ENCODE measurements around the gene DMD.
"Not testable (repeated sequence)": the region's sequence is repeated elsewhere in the genome, so short reads cannot be mapped to it uniquely, and the experiment has no call there.

DMD gene

DNA sequence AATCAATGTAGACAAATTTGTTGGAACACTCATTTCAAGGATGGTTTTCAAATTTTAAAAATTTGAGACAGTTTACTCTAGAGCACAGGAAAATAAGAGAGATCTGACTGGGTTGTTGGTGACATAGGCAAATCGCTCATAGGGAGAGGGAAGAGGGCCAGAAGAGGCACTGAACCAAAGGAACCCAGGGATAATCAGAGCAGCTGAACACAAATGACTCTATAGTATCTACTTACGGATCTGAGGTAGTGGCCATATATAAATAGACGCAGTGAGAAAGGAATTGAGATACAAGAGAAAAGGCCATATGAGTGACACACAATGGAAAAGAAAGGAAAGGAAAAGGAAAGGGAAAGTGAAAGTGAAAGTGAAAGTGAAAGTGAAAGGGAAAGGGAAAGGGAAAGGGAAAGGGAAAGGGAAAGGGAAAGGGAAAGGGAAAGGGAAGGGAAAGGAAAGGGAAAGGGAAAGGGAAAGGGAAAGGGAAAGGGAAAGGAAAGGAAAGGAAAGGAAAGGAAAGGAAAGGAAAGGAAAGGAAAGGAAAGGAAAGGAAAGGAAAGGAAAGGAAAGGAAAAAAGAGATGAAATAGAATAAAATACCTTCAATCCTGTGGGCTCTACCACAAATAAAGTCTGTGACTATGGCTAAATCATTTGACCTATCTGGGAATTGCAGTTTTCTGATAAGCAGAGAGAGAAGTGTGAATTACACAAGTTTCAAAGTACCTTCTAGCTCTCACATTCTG lies 759.2 kb downstream of the DMD start:
- DNase-seq, result no peak

DNA sequence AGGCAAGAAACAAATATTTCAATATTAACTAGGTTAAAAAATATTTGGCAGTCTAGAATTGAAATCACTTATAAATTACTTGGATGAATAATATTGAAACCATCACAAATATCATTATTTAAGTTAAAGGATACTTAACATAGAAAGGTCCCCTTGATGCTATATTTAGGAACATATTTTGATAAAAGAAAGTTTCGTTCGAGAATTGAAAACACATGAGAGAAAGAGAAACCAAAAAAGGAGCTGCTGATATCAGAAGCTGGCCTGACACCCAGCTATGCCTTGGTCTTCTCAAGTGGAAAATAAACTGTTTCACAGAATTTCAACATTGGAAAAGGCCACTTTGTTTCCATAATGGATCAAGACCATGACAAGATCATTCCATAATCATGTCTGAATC lies 762.4 kb downstream of the DMD start:
- no peak for DNase-seq

DNA sequence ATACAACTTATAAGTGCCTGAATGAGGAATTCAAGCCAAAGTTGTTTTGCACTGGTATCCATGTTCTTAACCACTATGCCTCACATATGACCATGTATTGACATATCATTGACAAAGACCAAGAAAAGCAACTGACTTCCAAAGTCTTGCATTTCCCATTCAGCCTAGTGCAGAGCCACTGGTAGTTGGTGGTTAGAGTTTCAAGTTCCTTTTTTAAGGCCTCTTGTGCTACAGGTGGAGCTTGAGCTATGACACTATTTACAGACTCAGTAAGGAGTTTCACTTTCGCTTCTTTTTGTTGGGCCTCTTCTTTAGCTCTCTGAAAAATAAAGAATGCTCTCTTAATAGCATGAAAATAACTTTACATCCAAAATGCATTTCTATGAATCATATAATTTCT lies 763.0 kb downstream of the DMD start:
- DNase-seq, result no peak

DNA sequence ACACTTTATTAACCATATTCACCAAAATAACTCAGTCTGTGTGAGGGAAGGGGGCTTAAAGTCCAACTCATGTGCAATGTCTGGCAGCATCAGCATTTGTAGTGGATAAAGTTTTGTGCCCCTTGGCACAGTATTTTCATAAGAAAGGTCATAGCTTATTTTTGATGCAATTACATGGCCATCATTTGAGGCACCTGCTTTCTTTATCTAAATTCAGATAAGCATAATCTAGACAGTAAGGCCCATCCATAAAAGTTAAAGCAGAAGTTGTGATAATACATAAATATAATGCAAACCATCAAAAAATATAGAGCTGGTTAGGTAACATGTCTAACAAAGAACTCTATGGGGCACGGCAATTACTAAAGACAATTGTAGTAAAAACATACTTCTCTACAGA lies 763.7 kb downstream of the DMD start:
- no peak for DNase-seq

DNA sequence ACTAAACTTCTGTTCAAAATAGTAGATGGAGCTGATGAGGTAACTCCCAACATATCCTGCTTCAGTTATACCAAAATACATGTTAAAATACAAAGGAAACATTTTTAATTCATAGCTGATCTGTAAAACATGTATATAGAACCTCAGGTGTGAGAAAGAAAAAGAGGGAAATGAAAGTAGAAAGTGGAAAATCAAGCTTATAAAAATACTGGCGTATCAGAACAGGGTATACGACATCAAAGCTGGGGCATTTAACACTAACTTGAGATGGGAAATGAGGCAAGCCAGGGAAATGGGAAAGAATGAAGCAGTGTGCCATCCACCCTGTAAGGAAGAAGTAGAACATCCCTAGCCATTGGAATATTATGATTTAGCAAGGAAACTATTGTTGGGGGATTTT lies 767.5 kb downstream of the DMD start:
- no peak for DNase-seq

DNA sequence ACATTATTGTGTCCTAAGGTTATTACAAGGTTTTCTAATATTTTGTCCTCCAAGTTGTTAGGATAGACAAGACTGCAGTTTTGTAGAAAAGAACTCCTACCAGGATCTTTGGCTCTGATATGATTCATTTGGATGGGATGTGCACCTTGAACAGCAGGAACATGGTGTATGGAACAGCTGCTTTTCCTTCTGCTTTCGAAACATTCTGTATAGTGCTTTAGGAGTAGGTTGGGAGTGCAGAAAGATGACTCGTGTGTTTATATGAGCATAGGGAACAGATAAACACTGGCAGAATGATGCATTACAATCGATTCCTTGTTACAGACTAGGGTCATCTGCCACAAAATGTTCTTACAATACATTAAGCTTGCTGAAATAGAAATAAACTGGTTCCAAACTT lies 790.1 kb downstream of the DMD start:
- DNase-seq, result no peak

DNA sequence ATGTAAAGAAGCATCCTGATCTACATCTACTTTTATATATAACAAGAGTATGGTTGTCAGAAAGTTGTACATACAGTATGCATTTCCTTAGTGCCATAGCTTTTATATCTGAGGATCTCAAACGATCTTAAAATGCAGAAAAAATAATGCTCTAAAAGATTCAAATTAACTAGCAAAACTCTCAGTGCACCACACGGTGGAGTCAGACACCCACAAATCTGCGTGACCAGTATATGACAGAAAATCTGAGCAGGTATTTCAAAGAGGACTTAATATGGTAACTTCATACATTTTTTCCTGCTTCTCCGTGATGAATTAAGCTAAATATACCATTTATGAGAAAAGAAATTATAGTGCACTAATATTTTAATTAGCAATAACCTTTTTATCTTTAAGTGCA lies 803.0 kb downstream of the DMD start:
- no peak for DNase-seq

DNA sequence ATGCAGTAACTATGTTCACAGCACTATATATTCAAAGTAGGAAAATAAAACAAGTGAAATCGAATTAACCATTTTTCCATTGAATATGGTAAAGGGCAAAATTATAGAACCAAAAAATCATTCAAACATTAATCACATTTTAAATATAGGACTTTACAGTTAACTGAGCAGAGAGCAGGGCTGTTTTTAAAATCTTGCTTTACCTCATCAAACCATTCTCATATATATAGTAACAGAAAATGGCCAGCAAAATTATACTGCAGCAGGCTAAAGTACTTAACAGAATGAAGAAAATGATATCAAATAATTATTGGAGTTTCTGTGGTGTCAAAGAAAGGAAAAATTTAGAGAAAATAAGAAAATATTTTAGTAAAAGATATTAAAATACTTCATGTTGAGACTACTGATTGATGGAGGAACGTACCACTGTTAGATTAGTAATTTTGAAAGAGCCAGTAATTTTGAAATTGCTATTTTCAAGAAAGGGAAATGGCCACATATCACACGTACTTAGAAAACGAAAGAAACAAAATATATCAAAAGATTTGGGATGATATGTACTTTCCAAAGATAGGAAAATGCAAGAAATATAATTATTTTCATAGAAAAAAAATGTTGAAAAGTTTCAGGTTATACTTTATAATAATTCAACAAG lies 813.7 kb downstream of the DMD start:
- DNase-seq, result no peak

DNA sequence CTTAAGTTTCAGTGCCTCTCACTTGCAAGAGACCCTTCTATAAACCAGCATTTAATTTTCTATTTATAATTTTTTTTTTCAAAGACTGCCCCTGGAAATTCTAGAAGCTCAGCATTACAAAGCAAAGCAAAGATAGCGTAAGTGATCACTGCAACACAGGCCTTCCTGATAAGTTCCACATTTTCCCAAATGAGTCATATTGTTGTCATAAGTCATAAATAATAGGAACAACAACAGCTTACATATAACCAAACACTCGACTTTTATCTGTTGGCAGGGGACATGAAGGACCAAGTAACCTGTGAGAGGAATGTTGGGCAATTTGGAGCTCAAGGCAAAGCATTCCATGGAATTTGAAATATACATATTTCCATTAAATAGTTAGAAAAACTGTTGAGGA lies 815.5 kb downstream of the DMD start:
- no peak for DNase-seq

DNA sequence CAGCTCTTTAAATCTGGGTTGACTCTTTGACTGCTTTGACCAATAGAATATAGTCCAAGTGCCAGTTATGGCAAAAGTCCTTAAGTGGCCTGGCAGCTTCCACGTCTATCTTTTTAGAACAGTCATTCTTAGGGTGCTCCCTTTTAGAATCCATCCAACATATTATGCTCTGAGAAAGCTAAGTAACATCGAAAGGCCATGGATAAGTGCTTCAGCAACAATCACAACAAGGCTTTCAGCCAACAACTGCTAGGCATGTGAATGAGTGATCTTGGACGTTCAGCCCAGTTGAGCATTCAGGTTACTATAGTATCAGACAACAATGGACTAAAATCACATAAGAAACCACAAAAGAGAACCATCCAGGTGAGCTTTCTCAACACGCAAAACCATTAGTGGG lies 818.7 kb downstream of the DMD start:
- no peak for DNase-seq

DNA sequence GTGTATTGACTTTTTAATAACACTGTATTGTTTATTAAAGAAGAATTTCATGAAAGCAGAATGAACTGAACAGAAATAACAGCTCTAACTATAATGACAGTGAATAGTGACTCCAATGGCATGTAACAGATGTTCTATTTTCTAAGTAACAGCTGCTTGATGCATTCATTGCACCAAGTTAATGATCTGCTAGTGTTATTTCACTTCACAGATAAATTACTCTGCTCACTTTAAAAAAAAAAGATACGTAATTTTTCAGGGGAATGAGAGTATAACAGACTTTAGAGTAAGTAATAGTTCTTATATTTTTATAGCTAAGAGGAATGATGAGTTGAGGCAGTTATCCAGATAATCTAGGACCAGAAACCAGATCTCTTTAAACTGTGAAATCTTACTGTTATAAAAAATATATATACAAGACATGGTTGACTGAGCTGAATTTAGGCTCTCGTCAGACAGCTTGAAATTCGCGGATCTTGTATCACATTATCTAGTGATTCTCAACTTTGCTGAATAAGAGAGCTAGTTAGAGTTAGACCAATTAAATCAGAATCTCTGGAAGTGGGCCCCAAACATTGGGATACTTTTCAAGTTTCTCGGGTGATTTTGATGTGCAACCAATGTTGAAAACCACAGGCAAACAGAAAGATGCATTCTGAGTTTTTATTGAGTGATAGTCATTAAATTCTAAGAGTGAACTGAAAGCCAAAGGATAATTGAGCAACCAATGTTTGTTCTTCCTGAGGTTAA lies 840.7 kb downstream of the DMD start:
- no peak for DNase-seq

DNA sequence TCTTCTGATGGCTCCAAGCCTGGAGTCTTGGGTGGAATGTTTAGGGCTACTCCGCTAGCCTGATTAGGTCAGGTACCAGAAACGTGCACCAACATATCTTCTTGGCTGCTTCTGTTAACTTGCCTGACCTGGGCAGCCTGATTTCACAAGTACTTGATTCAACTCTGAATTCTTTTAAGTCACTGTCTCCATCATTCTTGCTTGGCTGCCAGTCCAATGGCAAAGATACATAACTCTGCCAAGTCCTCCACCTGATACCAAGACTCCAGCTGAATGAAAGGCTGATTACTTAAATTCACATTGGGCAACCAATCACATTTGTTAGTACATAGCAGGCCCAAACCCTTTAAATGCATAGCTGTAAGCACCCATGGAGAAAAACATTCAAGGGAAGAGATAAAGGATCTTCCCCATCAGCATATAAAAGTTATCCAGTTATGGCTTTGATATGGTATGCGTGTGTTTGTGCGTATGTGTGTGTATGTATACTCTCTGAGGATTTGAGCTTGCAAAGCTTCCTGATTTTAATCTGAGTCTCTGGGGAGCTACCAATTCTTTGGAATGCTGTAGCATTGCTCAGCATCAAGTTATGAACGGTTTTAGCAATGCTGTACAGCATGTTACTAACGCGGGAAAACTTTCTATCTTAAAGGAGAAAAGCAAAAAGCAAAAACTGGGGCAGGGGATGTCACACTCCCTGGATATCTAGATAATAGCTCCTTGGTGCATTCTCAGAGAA lies 917.2 kb downstream of the DMD start:
- DNase-seq, result no peak

DNA sequence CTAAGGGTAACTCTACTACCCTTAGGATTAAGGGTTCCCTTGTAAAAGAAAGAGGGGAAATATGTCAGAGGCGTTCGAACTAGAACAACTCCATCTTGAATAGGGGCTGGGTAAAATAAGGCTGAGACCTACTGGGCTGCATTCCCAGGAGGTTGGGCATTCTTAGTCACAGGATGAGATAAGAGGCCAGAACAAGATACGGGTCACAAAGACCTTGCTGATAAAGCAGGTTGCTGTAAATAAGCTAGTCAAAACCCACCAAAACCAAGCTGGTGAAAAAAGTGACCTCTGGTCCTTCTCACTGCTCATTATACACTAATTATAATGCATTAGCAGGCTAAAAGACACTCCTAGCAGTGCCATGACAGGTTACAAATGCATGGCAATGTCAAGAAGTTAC lies 922.0 kb downstream of the DMD start:
- no peak for DNase-seq

DNA sequence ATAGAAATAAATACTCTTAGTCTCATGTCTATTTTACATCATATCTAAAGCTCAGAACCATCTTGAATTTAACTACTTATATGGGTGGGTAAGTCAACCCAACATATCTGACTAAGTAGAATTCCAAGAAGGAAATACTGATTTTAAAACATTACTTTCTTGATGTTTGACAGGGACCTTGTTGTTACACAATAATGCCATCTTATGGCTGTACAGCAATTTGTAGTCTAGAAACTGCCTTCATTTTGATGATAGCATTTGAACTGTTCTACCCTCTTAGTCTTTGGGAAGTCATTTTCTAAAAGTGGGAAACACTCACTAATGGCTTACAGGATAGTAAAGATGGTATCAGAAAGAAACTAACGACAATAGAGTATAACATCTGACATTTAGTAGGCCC lies 929.5 kb downstream of the DMD start:
- DNase-seq, result no peak

DNA sequence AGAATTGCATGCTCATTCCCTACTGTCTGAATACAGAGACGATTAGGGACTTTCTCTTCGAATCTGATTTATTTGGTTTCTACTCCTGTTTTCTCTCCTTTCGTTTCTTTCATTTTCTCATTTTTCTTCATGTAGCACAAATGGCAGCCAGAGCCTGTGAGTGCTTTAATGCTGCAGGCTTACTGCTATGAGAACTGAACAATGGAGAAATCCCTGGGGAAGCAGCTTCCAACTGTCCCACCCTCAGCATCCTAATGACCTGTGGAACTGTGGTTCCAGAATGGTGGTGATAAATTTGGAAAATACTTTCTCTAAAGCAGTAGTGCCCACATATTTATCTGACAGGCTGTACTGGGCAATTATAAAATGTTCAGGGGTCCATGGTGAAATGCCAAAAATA lies 930.4 kb downstream of the DMD start:
- DNase-seq, result no peak

DNA sequence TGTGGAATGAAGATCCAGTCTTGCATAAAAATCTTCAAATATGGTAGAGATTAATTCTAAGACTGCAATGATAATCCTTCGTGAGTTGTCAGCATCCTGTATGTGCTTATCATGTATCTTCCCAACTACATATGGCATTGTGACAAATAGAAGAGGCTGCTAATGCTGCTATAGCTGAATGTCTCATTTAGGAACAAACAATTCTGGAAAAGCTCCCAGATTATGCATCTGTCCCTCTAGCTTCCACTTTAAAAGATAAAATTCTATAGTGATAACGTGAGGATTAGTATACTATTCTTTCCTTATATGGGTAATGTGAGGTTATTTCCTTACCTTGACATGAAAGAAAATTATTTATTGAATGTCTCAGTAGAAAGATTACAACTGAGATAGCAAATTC lies 930.9 kb downstream of the DMD start:
- no peak for DNase-seq

DNA sequence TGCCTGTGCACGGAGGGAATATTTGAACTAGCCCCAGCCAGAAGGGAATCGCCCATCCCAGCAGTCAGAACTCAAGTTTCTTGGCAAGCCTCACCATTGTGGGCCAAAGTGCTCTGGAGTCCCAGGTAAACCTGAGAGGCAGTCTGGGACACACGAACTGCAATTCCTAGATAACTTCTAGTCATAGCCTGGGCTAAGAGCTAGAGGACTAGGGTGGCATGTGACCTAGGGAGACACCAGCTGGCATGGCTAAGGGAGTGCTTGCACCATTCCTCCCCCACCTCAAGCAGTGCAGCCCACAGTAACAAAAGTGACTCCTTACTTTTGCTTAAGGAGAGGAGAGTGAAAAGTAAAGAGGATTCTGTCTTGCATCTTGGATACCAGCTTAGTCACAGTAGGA lies 935.2 kb downstream of the DMD start:
- DNase-seq, result no peak

DNA sequence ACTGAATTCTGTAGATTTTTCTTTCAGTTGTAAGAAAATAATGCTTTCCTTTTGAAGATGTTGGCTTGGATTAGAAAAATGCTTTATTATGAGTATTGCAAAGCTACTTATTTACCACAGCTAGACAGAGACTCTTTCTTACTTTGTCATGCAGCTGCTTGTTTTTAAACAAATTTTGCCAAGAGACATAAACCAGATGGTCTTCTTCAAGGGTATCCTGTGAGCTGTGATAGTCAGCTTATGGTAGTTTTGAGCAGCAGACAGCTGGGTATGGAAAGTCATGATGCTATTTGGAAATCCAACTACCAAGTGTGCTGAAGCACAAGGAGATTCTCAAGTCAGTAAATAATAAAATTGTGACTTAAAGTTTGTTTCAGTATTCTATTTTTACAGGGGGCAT lies 941.5 kb downstream of the DMD start:
- no peak for DNase-seq

DNA sequence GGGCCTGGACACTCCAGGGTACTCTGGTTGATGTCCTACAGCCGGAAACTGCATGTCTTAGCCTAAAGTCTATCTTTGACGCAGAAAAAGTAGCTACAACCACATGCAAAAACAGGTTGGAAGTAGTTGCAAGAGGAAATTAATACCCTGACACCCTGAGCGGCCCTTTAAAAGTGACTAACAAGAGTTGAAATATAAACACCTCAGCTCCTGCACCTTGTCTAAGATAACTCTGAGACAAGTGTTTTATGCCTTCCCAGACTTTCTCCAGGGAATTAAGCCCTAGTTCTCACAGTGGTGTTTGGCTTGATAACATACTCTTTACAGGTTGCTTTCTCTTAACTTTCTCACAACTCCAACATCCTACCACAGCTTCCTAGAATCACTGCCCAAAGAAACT lies 943.1 kb downstream of the DMD start:
- DNase-seq, result no peak

DNA sequence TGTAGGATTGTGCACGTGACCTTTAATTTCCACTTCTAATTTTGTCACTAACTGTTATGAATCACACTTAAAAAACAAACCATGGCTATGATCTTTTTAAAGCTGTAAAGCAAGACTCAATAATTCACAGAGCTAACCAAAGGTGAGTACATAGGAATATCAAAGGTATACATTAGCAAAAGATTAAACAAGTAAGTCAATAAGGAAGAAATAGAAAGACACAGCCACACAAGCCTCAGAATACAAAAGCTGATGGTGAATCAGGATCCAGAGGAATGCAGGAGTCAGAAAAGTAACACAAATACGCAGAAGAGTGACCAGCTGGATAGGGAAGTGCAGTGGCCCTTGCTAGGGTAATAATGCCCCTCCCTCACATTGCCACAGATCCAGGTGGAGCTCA lies 943.6 kb downstream of the DMD start:
- no peak for DNase-seq

DNA sequence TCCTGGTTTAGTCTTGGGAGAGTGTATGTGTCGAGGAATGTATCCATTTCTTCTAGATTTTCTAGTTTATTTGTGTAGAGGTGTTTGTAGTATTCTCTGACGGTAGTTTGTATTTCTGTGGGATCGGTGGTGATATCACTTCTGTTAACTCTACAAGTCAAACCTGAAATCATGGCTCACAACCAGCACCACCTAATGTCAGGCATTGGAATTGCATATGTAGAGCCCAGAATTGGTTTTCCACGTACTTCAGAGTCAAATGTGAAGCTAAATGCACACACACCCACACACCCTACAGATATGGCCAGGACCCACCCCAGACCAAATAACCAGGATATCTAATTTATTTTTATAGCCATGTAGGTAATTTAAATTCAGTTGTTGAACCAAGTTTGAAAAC lies 964.7 kb downstream of the DMD start:
- not testable (repeated sequence) for DNase-seq

DNA sequence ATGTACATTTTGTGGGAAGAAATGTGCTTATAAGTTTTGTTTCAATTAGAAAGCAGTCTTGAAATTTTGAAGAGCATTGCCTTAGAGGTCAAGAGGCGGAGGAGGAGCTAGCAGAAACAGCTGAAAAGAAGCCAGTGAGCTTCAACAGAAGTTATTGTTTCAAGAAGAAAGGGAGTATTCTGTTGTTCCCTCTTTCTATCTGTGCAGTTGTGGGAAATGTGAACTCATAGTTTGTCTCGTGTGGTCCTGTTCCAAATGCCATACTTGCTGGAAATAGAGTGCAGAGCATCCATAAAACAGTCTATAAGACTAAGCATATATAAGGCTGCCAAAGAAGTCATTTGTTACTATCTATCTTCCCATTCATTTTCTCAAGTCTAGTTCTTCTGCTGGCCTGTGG lies 1015.7 kb downstream of the DMD start:
- no peak for DNase-seq

DNA sequence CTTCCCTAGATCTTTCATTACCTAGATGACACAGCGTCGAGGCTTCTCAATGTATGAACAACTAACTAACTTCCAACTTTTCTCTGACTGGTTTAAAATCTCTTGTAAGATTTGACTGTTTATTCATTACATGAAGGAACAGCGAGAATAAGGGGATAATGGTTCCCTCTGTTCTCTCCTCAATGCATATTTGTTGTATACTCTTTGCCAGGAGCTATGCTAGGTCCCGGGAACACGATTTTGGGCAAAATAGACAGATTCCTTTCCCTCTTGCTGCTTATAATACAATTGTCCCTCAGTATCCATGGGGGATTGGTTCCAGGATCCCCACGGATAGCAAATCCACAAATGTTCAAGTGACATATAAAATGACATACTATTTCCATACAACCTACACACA lies 1020.0 kb downstream of the DMD start:
- no peak for DNase-seq

DNA sequence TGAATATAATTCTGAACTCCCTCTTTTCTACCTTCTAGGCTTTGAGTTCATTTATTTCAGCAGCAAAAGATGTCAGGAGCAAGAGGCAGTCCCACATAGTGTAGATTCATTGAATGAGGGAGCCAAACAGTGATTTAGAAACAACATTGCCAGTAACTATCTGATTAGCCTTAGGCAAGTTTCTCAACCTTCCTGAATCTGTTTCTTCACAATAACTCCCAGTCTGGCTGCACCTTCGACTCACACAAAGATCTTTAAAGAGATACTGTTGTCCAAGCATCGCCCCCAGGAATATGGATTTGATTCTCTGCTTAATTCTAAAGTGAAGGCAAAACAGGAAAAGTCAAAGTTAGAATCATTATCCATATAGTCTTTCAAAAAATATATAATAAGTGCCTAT lies 1026.2 kb downstream of the DMD start:
- no peak for DNase-seq

Measured in NCI-H1048 (cell line).